Cardiac muscle cell (in vitro differentiated cells and primary cell): ENCODE measurements around the gene PIK3CD. TPM values are rescaled to one million over a fixed set of nuclear protein-coding genes. Genes with fewer than 3 reads are reported as not detected.
"Not testable (repeated sequence)": the region's sequence is repeated elsewhere in the genome, so short reads cannot be mapped to it uniquely, and the experiment has no call there.

Experiments
- DNase-seq, 2 donors: peaks; one replicate each; pipeline versions ENCODE4 v3.0.0 to v3.0.0-alpha.2; 2010 to 2017; ENCODE audit warnings: low read depth in 1 of 2, low spot score in 1 of 2
- H3K27ac ChIP-seq: fragments of 200-600 bp; sonication (generic); 2 replicates; pipeline ENCODE4 v1.5.1; 2016
- H3K27me3 ChIP-seq: fragments of 200-600 bp; sonication (generic); 2 replicates; pipeline ENCODE4 v1.6.0; 2016; ENCODE audit warnings: control low read depth
- H3K36me3 ChIP-seq: fragments of 200-600 bp; sonication (generic); 2 replicates; pipeline ENCODE4 v1.5.1; 2016; ENCODE audit warnings: control low read depth
- H3K4me1 ChIP-seq: fragments of 200-600 bp; sonication (generic); 2 replicates; pipeline ENCODE4 v1.8.1; 2017; ENCODE audit warnings: low read depth, mild to moderate bottlenecking, mixed run types
- H3K4me3 ChIP-seq: fragments of 200-600 bp; sonication (generic); 2 replicates; pipeline ENCODE4 v1.5.1; 2016; ENCODE audit warnings: mild to moderate bottlenecking
- H3K9me3 ChIP-seq: fragments of 200-600 bp; sonication (generic); 2 replicates; pipeline ENCODE4 v1.5.1; 2017; ENCODE audit warnings: low read depth, mild to moderate bottlenecking, control low read depth
- CTCF ChIP-seq: IDR thresholded peaks from 2 replicates; pipeline ENCODE4 v1.5.1; 2012; ENCODE audit warnings: low read depth, mild to moderate bottlenecking, low read length
- polyA plus RNA-seq: library from polyadenylated mRNA; unstranded; fragments of >200 nt; fragmentation: Nextera tagmentation; extraction: Ambion mirVana; gene quantifications from 2 replicates; pipeline ENCODE4 v1.2.1, GENCODE V29; 2016
- total RNA-seq: library from RNA; depleted of rRNA; stranded (reverse); fragments of >200 nt; gene quantifications from 2 replicates; pipeline ENCODE4 v1.2.3, GENCODE V29; 2016

Gene PIK3CD
- total and polyA plus RNA-seq, 2 experiments from 2014 or later = 3.0 to 7.9 TPM

GRCh38 chr1:9613625-9614299 lies 37.8 kb upstream of the PIK3CD start:
- DNase-seq = no peak
- H3K4me1 ChIP-seq = no peaks in the 10 kb centered on the region
- H3K4me3 ChIP-seq = no peak overlapping the region
- TF ChIP-seq CTCF = no peak
- peaks cover 5% of the 10 kb centered on the region for H3K36me3 ChIP-seq
- H3K9me3 ChIP-seq = no peaks in the 10 kb centered on the region
- no peaks in the 10 kb centered on the region for H3K27me3 ChIP-seq
- H3K27ac ChIP-seq = no peak overlapping the region

GRCh38 chr1:9615316-9616063 lies 36.0 kb upstream of the PIK3CD start:
- no peaks in the 10 kb centered on the region for H3K9me3 ChIP-seq
- DNase-seq = peak; percentile 51 to 58
- H3K4me1 ChIP-seq = no peaks in the 10 kb centered on the region
- TF ChIP-seq CTCF = peak; percentile 82
- H3K27me3 ChIP-seq = no peaks in the 10 kb centered on the region
- H3K36me3 ChIP-seq = peaks cover 5% of the 10 kb centered on the region
- no peak overlapping the region for H3K27ac ChIP-seq
- no peak overlapping the region for H3K4me3 ChIP-seq

GRCh38 chr1:9618909-9619679 lies 32.4 kb upstream of the PIK3CD start:
- no peaks in the 10 kb centered on the region for H3K27me3 ChIP-seq
- H3K4me1 ChIP-seq = no peaks in the 10 kb centered on the region
- H3K9me3 ChIP-seq = no peaks in the 10 kb centered on the region
- no peak for TF ChIP-seq CTCF
- no peak for DNase-seq
- no peak overlapping the region for H3K27ac ChIP-seq
- no peak overlapping the region for H3K4me3 ChIP-seq
- no peaks in the 10 kb centered on the region for H3K36me3 ChIP-seq

GRCh38 chr1:9621032-9621431 lies 30.5 kb upstream of the PIK3CD start:
- DNase-seq = no peak
- Histone ChIP-seq H3K4me1 (no peaks in the 10 kb centered on the region), H3K27me3 (peaks cover 7% of the 10 kb centered on the region), H3K4me3 (no peak overlapping the region), H3K36me3 (no peaks in the 10 kb centered on the region), H3K27ac (no peak overlapping the region), H3K9me3 (no peaks in the 10 kb centered on the region)
- no peak for TF ChIP-seq CTCF

GRCh38 chr1:9624081-9624480 lies 27.4 kb upstream of the PIK3CD start:
- Histone ChIP-seq H3K27ac (no peak overlapping the region), H3K36me3 (no peaks in the 10 kb centered on the region), H3K4me3 (no peak overlapping the region), H3K4me1 (no peaks in the 10 kb centered on the region), H3K9me3 (no peaks in the 10 kb centered on the region), H3K27me3 (peaks cover 23% of the 10 kb centered on the region)
- DNase-seq = no peak
- no peak for TF ChIP-seq CTCF

GRCh38 chr1:9625030-9625429 lies 26.5 kb upstream of the PIK3CD start:
- H3K27me3 ChIP-seq = peaks cover 23% of the 10 kb centered on the region
- not testable (repeated sequence) for DNase-seq, H3K9me3 ChIP-seq, H3K36me3 ChIP-seq, H3K27ac ChIP-seq, H3K4me3 ChIP-seq, H3K4me1 ChIP-seq
